ENCODE data around the gene TCTN3.
"Not testable (repeated sequence)": the region's sequence is repeated elsewhere in the genome, so short reads cannot be mapped to it uniquely, and the experiment has no call there.

DNA sequence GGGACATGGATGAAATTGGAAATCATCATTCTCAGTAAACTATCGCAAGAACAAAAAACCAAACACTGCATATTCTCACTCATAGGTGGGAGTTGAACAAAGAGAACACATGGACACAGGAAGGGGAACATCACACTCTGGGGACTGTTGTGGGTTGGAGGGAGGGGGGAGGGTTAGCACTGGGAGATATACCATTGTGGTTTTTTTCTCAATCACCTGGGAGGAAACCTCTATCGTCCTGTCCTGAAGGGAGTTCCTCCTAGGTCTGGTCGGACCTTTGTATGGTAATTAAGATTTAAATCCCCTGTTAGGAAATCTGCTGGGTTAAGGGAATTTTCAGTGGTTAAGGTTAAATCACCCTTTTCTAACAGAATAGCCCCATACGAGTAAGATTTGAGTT is 28.8 kb upstream of the TCTN3 start:
- not testable (repeated sequence) for TF ChIP-seq ZFP3 (CRISPR knock-in tag; IDR thresholded peaks at IDR 0.05); POU6F1 (CRISPR knock-in tag; IDR thresholded peaks at IDR 0.05; ENCODE audit: borderline replicate concordance, low read depth); ARNTL (CRISPR knock-in tag; IDR thresholded peaks at IDR 0.05; ENCODE audit: borderline replicate concordance, low read depth); ZNF8 (CRISPR knock-in tag; IDR thresholded peaks at IDR 0.05)

All from SK-N-SH treated with all-trans-retinoic acid at 6 μM for 48 hours (cell line).